Muscle layer of duodenum (tissue), 2 donors: ENCODE measurements around the gene DUOX1.

Experiments used
- H3K27ac ChIP-seq: one replicate; pipeline ENCODE4 v1.7.0; 2013; ENCODE audit warnings: mild to moderate bottlenecking, low read length
- H3K27me3 ChIP-seq: one replicate; pipeline ENCODE4 v1.7.0; 2013; ENCODE audit warnings: low read depth, mild to moderate bottlenecking, control low read depth, low read length
- H3K36me3 ChIP-seq, 2 donors: one replicate each; pipeline ENCODE4 v1.7.0; 2013; ENCODE audit warnings: low read length in 2 of 2, control low read depth in 1 of 2, mild to moderate bottlenecking in 1 of 2; ENCODE audit not compliant: insufficient read depth in 2 of 2, control insufficient read depth in 1 of 2
- H3K4me1 ChIP-seq, 2 donors: one replicate each; pipeline ENCODE4 v1.7.0; 2013; ENCODE audit warnings: low read length in 2 of 2, mild to moderate bottlenecking in 2 of 2, control low read depth in 1 of 2, moderate library complexity in 1 of 2; ENCODE audit not compliant: insufficient read depth in 2 of 2, control insufficient read depth in 1 of 2
- H3K4me3 ChIP-seq, 2 donors: one replicate each; pipeline ENCODE4 v1.7.0; 2013; ENCODE audit warnings: low read length in 2 of 2, low read depth in 1 of 2, mild to moderate bottlenecking in 1 of 2
- H3K9me3 ChIP-seq, 2 donors: one replicate each; pipeline ENCODE4 v1.7.0; 2013; ENCODE audit warnings: low read length in 2 of 2, control low read depth in 1 of 2, mild to moderate bottlenecking in 1 of 2; ENCODE audit not compliant: control insufficient read depth in 1 of 2
- donor health status: healthy.

Gene DUOX1

DNA sequence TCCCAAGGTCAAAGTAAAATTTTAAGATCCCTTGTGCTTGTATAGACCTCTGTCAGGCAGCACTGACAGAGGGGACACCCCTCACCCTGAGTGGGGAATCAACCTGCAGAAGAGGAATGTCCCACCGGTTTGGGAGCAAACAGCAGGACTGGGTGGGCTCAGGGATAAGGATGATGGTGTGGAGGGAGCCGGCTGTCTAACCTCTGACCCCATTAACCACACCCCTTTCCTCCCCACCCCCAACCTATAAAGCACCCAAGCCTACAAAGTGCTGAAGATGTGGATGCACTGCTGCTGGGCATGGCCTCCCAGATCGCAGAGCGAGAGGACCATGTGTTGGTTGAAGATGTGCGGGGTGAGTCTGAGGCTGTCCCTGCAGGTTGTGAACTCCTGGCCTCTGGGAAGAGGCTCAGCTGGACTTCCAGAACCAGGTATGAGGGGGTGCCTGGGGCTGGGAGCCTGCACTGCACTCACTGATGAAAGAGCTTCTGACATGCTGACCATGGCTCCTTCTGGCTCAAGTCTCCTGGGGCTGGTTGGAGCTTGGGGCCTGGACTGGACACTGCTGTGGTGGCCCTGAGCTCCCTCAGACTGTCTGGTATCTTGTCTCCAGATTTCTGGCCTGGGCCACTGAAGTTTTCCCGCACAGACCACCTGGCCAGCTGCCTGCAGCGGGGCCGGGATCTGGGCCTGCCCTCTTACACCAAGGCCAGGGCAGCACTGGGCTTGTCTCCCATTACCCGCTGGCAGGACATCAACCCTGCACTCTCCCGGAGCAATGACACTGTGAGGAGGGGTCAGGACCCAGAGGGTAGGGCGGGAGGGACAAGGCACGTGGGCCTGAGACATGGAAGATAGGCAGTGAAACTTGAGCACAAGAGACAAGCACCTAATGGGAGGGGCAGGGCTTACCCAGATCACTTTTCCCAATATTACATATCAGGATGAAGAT lies 9.3 kb downstream of the DUOX1 start:
- Histone ChIP-seq H3K4me3 (no peak overlapping the region), H3K27ac (no peak overlapping the region), H3K9me3 (no peaks in the 10 kb centered on the region), H3K36me3 (no peaks in the 10 kb centered on the region), H3K27me3 (peaks cover 21% of the 10 kb centered on the region), H3K4me1 (peaks cover 0 to 7% of the 10 kb centered on the region in 2 donors)

DNA sequence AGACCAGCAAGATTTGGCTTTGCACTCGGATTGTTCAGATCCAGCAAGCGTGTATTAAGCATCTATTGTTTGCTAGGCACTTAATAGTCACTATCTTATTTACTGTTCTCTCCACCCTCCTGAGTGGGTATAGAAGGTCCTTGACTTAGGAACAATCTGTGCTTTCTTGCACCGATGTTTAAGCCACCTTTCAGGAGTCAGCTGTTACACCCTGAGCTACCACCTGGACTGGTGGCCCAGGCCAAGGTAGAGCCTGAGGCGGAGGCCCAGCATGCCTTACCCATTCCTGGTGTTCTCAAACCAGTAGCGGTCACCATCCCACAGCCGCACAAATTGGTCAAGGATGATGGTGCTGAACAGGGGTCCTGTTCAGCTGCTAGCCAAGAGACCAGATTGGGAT lies 10.0 kb downstream of the DUOX1 start:
- H3K36me3 ChIP-seq: no peaks in the 10 kb centered on the region
- H3K27me3 ChIP-seq: peaks cover 14% of the 10 kb centered on the region
- H3K27ac ChIP-seq: no peak overlapping the region
- H3K9me3 ChIP-seq: no peaks in the 10 kb centered on the region
- no peak overlapping the region for H3K4me3 ChIP-seq
- peaks cover 0 to 7% of the 10 kb centered on the region in 2 donors for H3K4me1 ChIP-seq

DNA sequence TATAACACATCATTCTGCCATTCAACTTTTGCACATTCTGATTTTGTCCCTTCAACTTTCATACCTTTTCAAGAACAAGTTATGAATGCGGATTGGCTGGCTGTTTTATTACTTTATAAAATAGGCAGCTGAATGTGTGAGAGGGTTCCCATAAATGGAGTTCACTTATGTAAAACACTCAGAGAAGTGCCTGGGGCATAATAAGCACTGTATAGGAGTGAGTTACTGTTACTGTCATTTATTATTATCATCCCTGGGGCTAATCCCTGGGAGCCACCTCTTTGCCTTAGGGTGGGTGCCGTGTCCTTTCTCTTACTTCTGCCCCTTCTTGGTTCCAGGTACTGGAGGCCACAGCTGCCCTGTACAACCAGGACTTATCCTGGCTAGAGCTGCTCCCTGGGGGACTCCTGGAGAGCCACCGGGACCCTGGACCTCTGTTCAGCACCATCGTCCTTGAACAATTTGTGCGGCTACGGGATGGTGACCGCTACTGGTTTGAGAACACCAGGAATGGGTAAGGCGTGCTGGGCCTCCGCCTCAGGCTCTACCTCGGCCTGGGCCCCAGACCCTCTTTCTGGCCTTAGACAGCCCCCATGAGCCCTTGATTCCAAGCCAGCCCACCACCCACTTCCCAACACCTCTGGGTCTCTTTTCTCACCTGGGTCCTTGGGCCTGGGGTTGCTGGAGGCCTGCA lies 10.9 kb downstream of the DUOX1 start:
- H3K27ac ChIP-seq: no peak overlapping the region

DNA sequence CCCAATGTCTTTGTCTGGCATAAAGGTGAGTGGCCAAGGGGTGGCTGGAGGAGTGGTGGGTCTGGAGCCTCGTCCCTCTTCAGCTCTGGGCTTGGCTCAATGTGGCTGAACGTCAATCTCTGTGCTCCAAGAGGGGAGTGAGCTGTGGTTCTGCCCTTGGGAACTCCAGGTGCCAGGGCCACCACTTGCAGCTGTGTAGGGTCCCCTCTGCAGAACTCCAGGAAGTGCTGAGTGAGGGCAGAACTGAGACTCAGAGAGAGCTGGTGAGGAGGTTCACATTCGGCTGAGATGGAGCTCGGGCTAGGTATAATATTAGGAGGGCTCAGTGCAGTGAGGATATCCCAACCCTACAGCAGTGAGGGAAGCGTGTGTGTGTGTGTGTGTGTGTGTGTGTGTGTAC lies 11.6 kb downstream of the DUOX1 start:
- no peaks in the 10 kb centered on the region for H3K4me1 ChIP-seq
- no peak overlapping the region for H3K27ac ChIP-seq
- no peak overlapping the region for H3K4me3 ChIP-seq
- peaks cover 5% of the 10 kb centered on the region for H3K27me3 ChIP-seq
- no peaks in the 10 kb centered on the region for H3K9me3 ChIP-seq
- H3K36me3 ChIP-seq: no peaks in the 10 kb centered on the region

More for the DNA sequence above, 10.9 kb downstream of the DUOX1 start:
- Histone ChIP-seq H3K9me3 (no peaks in the 10 kb centered on the region), H3K4me3 (no peak overlapping the region), H3K27me3 (peaks cover 10% of the 10 kb centered on the region), H3K36me3 (no peaks in the 10 kb centered on the region), H3K4me1 (no peaks in the 10 kb centered on the region)

DNA sequence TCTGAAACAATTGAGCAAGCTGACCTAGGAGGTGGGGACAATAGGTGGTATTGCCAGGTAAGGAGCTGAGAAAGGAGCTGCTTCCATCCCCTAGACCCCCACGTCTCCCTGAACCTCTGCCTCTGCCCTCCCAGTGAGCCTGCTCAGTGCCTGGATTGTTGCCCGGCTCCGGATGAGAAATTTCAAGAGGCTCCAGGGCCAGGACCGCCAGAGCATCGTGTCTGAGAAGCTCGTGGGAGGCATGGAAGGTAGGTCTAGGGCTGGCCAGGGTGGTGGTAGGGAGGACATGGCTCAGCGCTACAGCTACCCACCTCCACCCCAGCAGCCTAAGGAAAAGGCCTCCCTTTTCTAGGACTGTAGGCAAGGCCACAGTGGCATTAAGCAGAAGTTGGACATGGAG lies 13.3 kb downstream of the DUOX1 start:
- Histone ChIP-seq H3K4me3 (no peak overlapping the region), H3K27me3 (no peaks in the 10 kb centered on the region), H3K4me1 (no peaks in the 10 kb centered on the region), H3K36me3 (no peaks in the 10 kb centered on the region), H3K9me3 (no peaks in the 10 kb centered on the region), H3K27ac (no peak overlapping the region)

DNA sequence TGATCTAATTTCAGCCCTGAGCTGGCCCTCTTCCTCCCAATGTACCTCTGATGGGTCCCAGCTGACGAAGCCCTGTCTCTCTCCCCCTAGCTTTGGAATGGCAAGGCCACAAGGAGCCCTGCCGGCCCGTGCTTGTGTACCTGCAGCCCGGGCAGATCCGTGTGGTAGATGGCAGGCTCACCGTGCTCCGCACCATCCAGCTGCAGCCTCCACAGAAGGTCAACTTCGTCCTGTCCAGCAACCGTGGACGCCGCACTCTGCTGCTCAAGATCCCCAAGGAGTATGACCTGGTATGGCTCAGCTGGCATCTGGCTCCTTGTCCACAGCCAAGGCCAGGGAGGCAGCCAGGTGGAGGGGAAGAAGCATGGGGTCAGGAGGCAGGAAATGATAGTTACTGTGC lies 14.2 kb downstream of the DUOX1 start:
- Histone ChIP-seq H3K4me1 (no peaks in the 10 kb centered on the region), H3K27me3 (no peaks in the 10 kb centered on the region), H3K27ac (no peak overlapping the region), H3K4me3 (no peak overlapping the region), H3K36me3 (no peaks in the 10 kb centered on the region), H3K9me3 (no peaks in the 10 kb centered on the region)

DNA sequence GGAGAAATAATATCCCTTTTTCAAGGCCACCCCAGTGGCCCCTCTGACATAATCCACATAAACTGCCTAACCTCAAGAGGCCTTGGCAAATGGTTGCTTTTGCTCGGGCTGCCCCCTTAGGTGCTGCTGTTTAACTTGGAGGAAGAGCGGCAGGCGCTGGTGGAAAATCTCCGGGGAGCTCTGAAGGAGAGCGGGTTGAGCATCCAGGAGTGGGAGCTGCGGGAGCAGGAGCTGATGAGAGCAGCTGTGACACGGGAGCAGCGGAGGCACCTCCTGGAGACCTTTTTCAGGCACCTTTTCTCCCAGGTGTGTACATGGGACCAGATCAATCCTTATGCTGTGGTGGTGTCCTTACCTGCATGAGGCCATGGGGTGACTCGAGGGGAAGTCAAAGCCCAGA lies 15.0 kb downstream of the DUOX1 start:
- Histone ChIP-seq H3K36me3 (no peaks in the 10 kb centered on the region), H3K27ac (no peak overlapping the region), H3K27me3 (no peaks in the 10 kb centered on the region), H3K4me1 (no peaks in the 10 kb centered on the region), H3K9me3 (no peaks in the 10 kb centered on the region), H3K4me3 (no peak overlapping the region)

DNA sequence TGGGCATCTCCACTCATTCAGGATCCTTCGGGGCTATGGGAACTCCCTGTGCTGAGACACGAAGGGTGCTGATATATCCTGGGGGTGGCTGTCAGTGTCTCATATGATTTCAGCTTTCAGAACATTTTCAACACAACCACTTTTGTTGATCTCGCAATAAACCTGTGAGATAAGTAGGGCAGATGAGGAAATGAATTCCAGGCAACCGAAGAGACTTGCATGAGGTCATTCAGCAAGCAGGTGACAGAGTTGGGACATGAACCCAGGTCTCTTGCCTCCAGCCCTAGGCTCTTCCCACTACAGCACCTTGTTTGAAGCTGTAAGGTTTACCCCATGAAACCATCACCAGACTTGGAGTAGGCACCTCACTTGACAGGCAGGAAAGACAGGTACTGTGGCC lies 16.6 kb downstream of the DUOX1 start:
- H3K27me3 ChIP-seq: no peaks in the 10 kb centered on the region
- no peaks in the 10 kb centered on the region for H3K9me3 ChIP-seq
- H3K4me3 ChIP-seq: no peak overlapping the region
- no peaks in the 10 kb centered on the region for H3K4me1 ChIP-seq
- no peaks in the 10 kb centered on the region for H3K36me3 ChIP-seq
- H3K27ac ChIP-seq: no peak overlapping the region

DNA sequence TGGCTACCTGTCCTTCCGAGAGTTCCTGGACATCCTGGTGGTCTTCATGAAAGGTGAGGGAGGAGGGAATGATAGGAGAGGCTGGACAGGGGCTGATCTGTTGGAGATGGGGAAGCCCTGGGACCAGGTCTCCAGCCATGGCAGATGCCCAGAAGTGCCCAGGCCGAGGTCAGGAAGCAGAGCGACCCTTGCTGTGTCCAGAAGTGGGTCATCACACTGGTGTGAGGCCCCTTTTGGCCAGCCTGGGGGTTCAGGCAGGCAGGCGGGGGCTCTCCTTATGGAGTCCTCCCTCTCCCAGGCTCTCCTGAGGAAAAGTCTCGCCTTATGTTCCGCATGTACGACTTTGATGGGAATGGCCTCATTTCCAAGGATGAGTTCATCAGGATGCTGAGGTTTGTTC lies 17.8 kb downstream of the DUOX1 start:
- H3K27ac ChIP-seq: no peak overlapping the region
- H3K36me3 ChIP-seq: peaks cover 0 to 7% of the 10 kb centered on the region in 2 donors
- H3K27me3 ChIP-seq: no peaks in the 10 kb centered on the region
- H3K4me3 ChIP-seq: no peak overlapping the region
- no peaks in the 10 kb centered on the region for H3K4me1 ChIP-seq
- H3K9me3 ChIP-seq: no peaks in the 10 kb centered on the region

DNA sequence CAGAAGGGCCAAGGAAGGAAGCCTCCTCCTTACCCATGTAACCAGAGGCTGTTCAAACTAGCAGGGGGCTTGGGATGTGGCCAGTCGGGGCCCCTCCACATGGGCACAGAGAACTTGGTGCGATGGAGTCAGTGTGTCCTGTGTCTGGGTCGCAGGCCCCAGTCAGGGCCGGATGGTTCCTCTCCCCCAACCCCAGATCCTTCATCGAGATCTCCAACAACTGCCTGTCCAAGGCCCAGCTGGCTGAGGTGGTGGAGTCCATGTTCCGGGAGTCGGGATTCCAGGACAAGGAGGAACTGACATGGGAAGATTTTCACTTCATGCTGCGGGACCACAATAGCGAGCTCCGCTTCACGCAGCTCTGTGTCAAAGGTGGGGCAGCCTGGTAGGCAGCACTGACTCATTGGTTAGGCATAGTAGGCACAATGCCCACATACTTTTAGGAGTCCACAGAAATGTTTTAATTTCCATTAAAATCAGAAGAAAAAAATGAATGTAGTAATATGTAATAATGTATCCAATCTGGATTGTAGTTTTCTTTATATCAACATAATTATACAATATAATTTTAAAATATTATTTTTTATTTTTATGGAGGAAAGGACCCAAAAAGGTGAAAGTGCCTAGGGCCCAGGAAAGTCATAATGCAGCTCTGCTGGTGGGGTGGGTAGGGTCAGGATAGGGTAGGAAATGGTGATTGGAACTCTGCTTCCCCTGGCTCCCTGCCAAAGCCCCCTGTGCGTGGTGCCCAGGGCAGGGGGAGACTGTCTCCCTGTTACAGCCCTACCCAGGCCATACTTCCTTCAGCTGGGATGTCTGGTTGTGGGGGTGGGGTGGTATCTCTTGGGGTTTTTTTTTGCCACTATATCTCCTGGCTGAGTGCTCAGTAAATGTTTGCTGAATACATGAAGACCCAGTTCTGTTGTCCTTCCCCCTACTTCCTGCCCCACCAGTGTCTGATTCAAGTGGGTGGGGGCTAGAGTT lies 18.6 kb downstream of the DUOX1 start:
- Histone ChIP-seq H3K27me3 (no peaks in the 10 kb centered on the region), H3K36me3 (peaks cover 0 to 7% of the 10 kb centered on the region in 2 donors), H3K4me3 (no peak overlapping the region), H3K9me3 (no peaks in the 10 kb centered on the region), H3K27ac (no peak overlapping the region), H3K4me1 (no peaks in the 10 kb centered on the region)

DNA sequence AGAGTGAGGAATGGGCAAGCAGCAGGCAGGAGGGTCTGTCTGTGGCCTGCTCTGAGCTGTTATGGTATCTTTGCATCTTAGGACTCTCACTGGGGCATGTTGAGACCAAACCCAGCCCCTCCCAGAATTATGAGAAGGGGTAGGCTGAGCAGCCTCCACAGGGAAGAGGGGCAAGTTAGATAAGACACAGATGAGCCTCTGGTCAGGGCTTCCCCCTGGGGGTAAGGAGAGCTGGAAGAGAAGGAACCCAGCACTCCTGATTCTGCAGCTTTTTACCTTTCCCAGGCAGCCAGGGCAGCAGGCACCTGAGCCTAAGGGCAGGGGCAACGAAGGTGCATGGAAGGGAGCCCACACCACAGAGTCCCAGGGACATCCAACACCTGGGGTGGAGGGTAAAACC lies 19.3 kb downstream of the DUOX1 start:
- Histone ChIP-seq H3K4me3 (no peak overlapping the region), H3K4me1 (no peaks in the 10 kb centered on the region), H3K9me3 (no peaks in the 10 kb centered on the region), H3K27me3 (no peaks in the 10 kb centered on the region), H3K27ac (no peak overlapping the region), H3K36me3 (peaks cover 0 to 7% of the 10 kb centered on the region in 2 donors)
